K562 (cell line): Measurements from ENCODE around the gene VSTM5. TPM values are rescaled to one million over a fixed set of nuclear protein-coding genes. Genes with fewer than 3 reads are reported as not detected.

ENCODE experiments used
- IFI16 ChIP-seq: fragments of 250-450 bp; sonication (Bioruptor Pico); IDR thresholded peaks from 2 replicates; pipeline ENCODE4 v2.1.2; 2022; ENCODE audit warnings: mild to moderate bottlenecking, inconsistent platforms
- PURB ChIP-seq: sonication (generic); formaldehyde crosslinking; IDR thresholded peaks from 2 replicates; pipeline ENCODE4 v1.9.0; 2021; ENCODE audit warnings: low read depth, mild to moderate bottlenecking, missing genetic modification reagents
- RBM15 ChIP-seq: fragments of 200-400 bp; formaldehyde crosslinking; IDR thresholded peaks from 2 replicates; pipeline ENCODE4 v1.6.1; 2018; ENCODE audit warnings: mild to moderate bottlenecking, low read length, moderate library complexity; ENCODE audit not compliant: insufficient read depth
- TCF3 ChIP-seq: sonication (generic); formaldehyde crosslinking; IDR thresholded peaks from 2 replicates; pipeline ENCODE4 v1.4.0; 2020; ENCODE audit warnings: mild to moderate bottlenecking, missing genetic modification reagents
- ZNF133 ChIP-seq: fragments of 250-450 bp; sonication (Bioruptor Pico); IDR thresholded peaks from 2 replicates; pipeline ENCODE4 v1.4.0; 2020; ENCODE audit warnings: mild to moderate bottlenecking
- polyA plus RNA-seq, 8 experiments: library from polyadenylated mRNA; depleted of rRNA in 4 of 8; stranded (reverse) in 5 of 8; unstranded in 3 of 8; fragments of >200 nt; fragmentation: Nextera tagmentation in 2 of 8; fragmentation: Illumina TruSeq in 1 of 8; extraction: Ambion mirVana in 2 of 8; extraction: Trizol in 1 of 8; gene quantifications; 2 replicates each; pipeline versions ENCODE4 v1.2.1 to v1.2.3, GENCODE V29; 2011 to 2014; ENCODE audit warnings: inconsistent platforms in 1 of 8, missing spikeins in 1 of 8
- total RNA-seq, 7 experiments: library from RNA; depleted of rRNA in 6 of 7; stranded (reverse); fragments of >200 nt in 6 of 7; fragmentation: Illumina TruSeq in 2 of 7; extraction: Trizol in 2 of 7; gene quantifications; 2 replicates each; pipeline versions ENCODE4 v1.2.1 to v1.2.3, GENCODE V29; 2011 to 2021; ENCODE audit warnings: low replicate concordance in 1 of 7
- TF ChIP-seq, protein P1 (sequence below): sonication (generic); formaldehyde crosslinking; IDR thresholded peaks from 2 replicates; pipeline ENCODE4 v1.8.0; 2022; ENCODE audit warnings: missing genetic modification reagents, mild to moderate bottlenecking, borderline replicate concordance
- TF ChIP-seq, protein P2 (sequence below): fragments of 450-650 bp; IDR thresholded peaks from 2 replicates; pipeline ENCODE4 v1.6.1; 2016; ENCODE audit warnings: mild to moderate bottlenecking
- TF ChIP-seq, protein P3 (sequence below): sonication (generic); formaldehyde crosslinking; IDR thresholded peaks from 2 replicates; pipeline ENCODE4 v1.8.0; 2022; ENCODE audit warnings: missing genetic modification reagents, mild to moderate bottlenecking, moderate library complexity, borderline replicate concordance

Gene VSTM5
- total and polyA plus RNA-seq, 9 of the 15 experiments (the other 6 are each of a cell fraction or from before 2014, with no cell fraction given): 0.01 TPM; not detected in 8

DNA sequence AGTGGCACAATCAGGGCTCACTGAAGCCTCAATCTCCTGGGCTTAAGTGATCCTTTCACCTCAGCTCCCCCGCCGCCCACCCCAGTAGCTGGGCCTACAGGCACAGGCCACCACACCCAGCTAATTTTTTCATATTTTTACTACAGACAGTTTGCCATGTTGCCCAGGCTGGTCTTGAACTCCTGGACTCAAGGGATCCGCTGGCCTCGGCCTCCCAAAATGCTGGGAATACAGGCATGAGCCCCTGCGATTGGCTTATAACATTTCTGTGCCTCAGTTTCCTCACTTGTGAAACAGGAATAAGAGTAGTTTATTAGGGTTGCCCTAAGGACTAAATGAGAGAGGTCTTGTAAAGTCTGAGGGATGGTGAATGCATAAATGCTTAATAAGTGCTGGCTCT lies 1.2 kb downstream of the VSTM5 start (continued):
- TF ChIP-seq, protein P1, sequence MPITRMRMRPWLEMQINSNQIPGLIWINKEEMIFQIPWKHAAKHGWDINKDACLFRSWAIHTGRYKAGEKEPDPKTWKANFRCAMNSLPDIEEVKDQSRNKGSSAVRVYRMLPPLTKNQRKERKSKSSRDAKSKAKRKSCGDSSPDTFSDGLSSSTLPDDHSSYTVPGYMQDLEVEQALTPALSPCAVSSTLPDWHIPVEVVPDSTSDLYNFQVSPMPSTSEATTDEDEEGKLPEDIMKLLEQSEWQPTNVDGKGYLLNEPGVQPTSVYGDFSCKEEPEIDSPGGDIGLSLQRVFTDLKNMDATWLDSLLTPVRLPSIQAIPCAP (CRISPR knock-in tag): no peak
- TF ChIP-seq PURB (CRISPR knock-in tag): no peak
- no peak for TF ChIP-seq IFI16
- TF ChIP-seq ZNF133 (CRISPR knock-in tag): no peak
- no peak for TF ChIP-seq RBM15
- TF ChIP-seq, protein P2, sequence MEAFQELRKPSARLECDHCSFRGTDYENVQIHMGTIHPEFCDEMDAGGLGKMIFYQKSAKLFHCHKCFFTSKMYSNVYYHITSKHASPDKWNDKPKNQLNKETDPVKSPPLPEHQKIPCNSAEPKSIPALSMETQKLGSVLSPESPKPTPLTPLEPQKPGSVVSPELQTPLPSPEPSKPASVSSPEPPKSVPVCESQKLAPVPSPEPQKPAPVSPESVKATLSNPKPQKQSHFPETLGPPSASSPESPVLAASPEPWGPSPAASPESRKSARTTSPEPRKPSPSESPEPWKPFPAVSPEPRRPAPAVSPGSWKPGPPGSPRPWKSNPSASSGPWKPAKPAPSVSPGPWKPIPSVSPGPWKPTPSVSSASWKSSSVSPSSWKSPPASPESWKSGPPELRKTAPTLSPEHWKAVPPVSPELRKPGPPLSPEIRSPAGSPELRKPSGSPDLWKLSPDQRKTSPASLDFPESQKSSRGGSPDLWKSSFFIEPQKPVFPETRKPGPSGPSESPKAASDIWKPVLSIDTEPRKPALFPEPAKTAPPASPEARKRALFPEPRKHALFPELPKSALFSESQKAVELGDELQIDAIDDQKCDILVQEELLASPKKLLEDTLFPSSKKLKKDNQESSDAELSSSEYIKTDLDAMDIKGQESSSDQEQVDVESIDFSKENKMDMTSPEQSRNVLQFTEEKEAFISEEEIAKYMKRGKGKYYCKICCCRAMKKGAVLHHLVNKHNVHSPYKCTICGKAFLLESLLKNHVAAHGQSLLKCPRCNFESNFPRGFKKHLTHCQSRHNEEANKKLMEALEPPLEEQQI: no peak
- no peak for TF ChIP-seq TCF3
- TF ChIP-seq, protein P3, sequence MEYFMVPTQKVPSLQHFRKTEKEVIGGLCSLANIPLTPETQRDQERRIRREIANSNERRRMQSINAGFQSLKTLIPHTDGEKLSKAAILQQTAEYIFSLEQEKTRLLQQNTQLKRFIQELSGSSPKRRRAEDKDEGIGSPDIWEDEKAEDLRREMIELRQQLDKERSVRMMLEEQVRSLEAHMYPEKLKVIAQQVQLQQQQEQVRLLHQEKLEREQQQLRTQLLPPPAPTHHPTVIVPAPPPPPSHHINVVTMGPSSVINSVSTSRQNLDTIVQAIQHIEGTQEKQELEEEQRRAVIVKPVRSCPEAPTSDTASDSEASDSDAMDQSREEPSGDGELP (CRISPR knock-in tag): no peak
